ENCODE data around the gene STK39.

Gene STK39

DNA sequence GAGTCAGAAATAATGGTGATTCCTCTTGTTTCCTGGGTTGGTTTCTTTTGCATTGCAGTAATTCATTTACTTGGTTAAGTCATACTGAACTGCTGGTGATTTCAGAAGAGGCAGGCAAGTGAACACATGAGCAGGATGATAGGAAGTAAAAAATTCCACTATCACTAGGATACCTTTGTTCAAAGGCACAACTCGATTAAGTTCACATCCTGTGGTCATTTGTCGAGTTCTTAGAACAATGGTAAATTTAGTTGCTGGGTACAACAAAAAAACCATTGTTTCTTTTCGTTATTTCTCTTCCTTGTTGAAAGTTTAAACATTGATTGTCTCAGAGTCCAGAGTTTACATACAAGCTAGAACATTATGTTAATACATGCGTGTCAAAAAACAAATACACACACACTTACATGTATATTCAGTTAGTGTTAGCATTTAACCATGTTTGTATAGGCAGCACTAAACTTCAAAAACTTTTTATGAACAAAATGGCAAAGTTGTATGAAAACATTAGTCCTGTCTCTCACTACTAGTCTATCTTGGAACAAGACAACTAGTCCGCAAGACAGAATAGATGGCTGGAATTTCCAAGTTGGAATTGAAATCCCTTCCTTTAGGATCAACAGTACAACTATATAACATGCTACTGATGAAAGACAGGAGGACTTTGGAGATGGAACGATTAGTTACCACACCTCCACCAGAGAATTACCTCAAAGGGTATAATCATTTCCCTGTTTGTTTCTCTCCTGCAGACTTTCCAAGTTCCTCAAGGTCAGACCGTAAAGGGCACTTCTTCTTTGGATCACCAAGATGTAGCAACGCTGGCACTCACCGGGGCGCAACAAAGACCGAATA, 26.2 kb downstream of the STK39 start:
- DNase-seq (ENCODE audit: low read depth) = peak; percentile 51
- TF ChIP-seq, protein P1, sequence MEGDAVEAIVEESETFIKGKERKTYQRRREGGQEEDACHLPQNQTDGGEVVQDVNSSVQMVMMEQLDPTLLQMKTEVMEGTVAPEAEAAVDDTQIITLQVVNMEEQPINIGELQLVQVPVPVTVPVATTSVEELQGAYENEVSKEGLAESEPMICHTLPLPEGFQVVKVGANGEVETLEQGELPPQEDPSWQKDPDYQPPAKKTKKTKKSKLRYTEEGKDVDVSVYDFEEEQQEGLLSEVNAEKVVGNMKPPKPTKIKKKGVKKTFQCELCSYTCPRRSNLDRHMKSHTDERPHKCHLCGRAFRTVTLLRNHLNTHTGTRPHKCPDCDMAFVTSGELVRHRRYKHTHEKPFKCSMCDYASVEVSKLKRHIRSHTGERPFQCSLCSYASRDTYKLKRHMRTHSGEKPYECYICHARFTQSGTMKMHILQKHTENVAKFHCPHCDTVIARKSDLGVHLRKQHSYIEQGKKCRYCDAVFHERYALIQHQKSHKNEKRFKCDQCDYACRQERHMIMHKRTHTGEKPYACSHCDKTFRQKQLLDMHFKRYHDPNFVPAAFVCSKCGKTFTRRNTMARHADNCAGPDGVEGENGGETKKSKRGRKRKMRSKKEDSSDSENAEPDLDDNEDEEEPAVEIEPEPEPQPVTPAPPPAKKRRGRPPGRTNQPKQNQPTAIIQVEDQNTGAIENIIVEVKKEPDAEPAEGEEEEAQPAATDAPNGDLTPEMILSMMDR (conservative IDR thresholded peaks at IDR 0.05; ENCODE audit: low read depth, low read length) = no peak
- no peak overlapping the region for H3K4me3 ChIP-seq (ENCODE audit: low read depth, low read length)

GRCh38 chr2:168217920-168218319, 29.5 kb downstream of the STK39 start:
- TF ChIP-seq, protein P1 (conservative IDR thresholded peaks at IDR 0.05; ENCODE audit: low read depth, low read length) = no peak
- no peak for DNase-seq (ENCODE audit: low read depth)

DNA sequence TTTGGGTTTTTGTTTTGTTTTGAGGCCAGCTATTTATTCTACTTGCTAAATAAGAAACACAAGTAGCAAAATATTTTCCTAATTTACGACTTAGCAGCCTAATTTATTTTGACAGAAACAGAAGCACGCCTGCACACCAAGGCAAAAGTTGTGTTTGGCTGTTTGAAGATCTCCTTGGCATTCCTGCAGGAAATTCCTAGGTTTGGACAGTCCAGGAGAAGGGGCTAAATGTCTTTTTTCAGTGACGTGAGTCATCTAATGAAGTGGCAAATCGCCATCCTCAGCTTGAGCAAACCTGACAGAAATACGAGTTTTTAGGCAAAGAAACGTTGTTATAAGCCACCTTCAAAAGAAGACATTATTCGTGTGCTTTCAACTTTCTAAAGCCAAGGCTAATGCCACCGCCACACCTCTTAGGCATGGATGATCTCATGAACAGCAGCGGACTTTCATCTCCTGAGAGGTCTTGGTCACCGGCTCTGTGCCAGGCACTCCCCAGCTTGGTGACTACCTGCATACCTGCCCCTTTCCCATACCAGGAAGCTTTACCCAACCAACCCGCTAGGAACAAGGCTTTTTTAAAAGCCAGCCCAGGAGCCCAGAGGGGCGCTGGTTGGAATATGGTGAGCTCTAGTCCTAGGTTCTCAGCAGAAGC, 30.9 kb downstream of the STK39 start:
- TF ChIP-seq, protein P1 (conservative IDR thresholded peaks at IDR 0.05; ENCODE audit: low read depth, low read length) = no peak
- peak; percentile 10 for DNase-seq (ENCODE audit: low read depth)
- H3K4me3 ChIP-seq (ENCODE audit: low read depth, low read length) = no peak overlapping the region

More at GRCh38 chr2:168217920-168218319, 29.5 kb downstream of the STK39 start:
- H3K4me3 ChIP-seq (ENCODE audit: low read depth, low read length) = no peak overlapping the region

DNA sequence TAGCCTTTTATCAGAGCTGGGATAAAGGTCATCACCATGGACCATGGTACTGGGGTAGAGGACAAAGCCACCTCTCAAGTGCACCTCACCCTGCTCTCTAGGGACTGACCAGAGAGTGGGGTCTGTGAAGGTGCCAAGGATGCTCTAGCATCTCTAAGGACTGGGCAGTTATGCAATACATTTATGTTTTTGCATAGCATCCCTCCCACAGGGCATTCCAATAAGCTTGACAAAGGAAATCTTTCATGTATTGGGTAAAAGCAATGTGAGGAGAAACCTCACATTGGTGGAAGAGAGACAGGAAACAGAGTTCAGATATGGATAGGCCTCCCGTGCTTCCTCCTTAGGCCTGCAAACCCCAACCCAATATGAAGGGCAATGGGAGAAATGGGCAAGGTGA, 31.6 kb downstream of the STK39 start:
- peak; percentile 57 for DNase-seq (ENCODE audit: low read depth)
- TF ChIP-seq, protein P1 (conservative IDR thresholded peaks at IDR 0.05; ENCODE audit: low read depth, low read length) = no peak
- H3K4me3 ChIP-seq (ENCODE audit: low read depth, low read length) = no peak overlapping the region

GRCh38 chr2:168212866-168213265, 34.5 kb downstream of the STK39 start:
- TF ChIP-seq, protein P1 (conservative IDR thresholded peaks at IDR 0.05; ENCODE audit: low read depth, low read length) = no peak
- DNase-seq (ENCODE audit: low read depth) = no peak

DNA sequence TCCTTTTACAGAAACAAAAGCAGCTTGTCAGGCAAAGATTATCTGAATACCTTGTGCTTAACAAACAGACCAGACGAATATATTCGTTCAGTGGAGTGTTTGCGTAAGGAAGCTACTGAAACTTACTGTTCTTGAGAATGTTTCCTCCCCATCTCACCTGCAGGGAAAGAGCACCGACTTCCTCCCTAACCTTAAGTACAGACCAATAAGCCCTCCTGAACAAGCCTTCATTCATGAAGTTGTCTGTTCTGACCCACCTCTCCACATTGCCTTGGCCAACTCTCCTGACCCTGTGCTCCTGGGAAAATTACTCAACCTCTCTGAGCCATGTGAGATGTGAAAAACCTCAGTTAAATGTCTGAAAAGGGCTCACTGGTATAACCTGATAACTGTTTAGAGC, 35.2 kb downstream of the STK39 start:
- no peak for DNase-seq (ENCODE audit: low read depth)
- TF ChIP-seq, protein P1 (conservative IDR thresholded peaks at IDR 0.05; ENCODE audit: low read depth, low read length) = no peak
- H3K4me3 ChIP-seq (ENCODE audit: low read depth, low read length) = no peak overlapping the region

More at GRCh38 chr2:168212866-168213265, 34.5 kb downstream of the STK39 start:
- H3K4me3 ChIP-seq (ENCODE audit: low read depth, low read length) = no peak overlapping the region
